ENCODE data around the gene AMPD2. TPM values are rescaled to one million over a fixed set of nuclear protein-coding genes. Genes with fewer than 3 reads are reported as not detected.

AMPD2 gene
- total RNA-seq, 1 donor from 2014 or later: 91.6 TPM

DNA sequence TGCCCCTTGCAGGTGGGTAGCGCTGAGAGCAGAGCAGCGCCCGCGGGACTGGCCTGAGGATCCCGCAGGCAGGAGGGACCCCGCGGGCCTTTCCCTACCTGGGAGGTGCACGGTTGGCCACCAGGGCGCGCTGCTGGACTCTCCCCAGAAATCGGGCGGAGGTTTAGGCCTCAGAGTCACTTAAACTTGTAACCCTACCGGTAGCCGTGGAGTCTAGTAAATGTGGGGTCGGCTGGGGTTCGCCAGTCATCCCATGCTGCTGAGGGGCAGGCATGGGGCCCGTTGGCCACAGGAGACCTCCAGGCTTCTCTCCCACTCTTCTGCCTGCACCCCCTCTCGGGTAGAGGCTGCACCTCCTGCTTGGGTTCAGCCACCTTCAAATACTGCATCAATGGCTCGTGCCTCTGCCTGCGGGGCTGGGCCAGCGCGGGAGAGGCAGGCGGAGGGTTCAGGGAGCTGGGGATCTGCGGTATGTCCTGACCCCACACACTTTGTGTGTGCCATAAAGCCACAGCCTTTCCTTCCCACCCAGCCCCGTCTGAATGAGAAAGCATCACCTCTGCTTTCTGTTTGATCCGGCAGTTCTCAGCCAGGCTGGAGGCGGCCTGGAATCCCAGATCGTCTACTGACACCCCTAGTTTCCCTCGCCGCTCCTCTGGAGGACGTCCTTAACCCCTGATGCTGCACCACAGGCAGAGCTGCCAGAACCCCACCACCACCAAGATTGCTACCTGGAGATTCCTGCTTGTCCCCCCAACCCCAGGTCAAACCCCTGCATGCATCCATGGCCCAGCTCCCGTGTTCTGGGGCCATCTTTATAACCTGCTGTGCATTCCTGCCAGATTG lies 24.0 kb downstream of the AMPD2 start:
- TF ChIP-seq, protein P1, sequence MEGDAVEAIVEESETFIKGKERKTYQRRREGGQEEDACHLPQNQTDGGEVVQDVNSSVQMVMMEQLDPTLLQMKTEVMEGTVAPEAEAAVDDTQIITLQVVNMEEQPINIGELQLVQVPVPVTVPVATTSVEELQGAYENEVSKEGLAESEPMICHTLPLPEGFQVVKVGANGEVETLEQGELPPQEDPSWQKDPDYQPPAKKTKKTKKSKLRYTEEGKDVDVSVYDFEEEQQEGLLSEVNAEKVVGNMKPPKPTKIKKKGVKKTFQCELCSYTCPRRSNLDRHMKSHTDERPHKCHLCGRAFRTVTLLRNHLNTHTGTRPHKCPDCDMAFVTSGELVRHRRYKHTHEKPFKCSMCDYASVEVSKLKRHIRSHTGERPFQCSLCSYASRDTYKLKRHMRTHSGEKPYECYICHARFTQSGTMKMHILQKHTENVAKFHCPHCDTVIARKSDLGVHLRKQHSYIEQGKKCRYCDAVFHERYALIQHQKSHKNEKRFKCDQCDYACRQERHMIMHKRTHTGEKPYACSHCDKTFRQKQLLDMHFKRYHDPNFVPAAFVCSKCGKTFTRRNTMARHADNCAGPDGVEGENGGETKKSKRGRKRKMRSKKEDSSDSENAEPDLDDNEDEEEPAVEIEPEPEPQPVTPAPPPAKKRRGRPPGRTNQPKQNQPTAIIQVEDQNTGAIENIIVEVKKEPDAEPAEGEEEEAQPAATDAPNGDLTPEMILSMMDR (IDR thresholded peaks at IDR 0.05; ENCODE audit: unreplicated experiment): peak; percentile 93
- Mint-ChIP-seq H3K27ac (no peak overlapping the region), H3K9me3 (ENCODE audit: low read depth) (peaks cover 11% of the 10 kb centered on the region), H3K36me3 (ENCODE audit: insufficient read depth) (peaks cover 4% of the 10 kb centered on the region), H3K4me1 (ENCODE audit: low read depth) (peaks cover 15% of the 10 kb centered on the region), H3K4me3 (ENCODE audit: low read depth) (no peak overlapping the region), H3K27me3 (peaks cover 17% of the 10 kb centered on the region)
- peak; percentile 88 for DNase-seq (ENCODE audit: low spot score, unreplicated experiment)

DNA sequence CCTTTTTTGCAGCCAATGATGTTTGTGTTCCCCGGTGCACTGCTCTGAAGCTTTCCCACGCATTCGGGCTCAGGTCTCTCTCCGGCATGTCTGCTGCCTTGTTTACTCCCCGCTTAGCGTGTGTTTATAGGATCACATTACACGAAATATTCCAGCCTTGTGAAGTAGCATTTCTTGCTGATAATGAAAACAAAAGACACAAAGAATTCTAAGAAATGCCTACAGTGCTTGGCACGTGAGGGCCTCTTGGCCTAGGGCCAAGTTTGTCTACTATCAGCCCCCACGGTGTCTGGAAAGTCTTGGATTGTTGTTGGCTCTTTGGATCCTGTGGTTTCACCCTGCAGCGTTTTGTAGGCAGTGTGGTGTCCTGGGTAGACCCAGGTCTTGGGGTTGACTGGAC lies 25.0 kb downstream of the AMPD2 start:
- H3K4me3 Mint-ChIP-seq (ENCODE audit: low read depth): no peak overlapping the region
- no peak for DNase-seq (ENCODE audit: low spot score, unreplicated experiment)
- peak overlapping the region; percentile 84 for H3K27ac Mint-ChIP-seq
- peaks cover 11% of the 10 kb centered on the region for H3K9me3 Mint-ChIP-seq (ENCODE audit: low read depth)
- H3K36me3 Mint-ChIP-seq (ENCODE audit: insufficient read depth): peaks cover 4% of the 10 kb centered on the region
- H3K27me3 Mint-ChIP-seq: peaks cover 17% of the 10 kb centered on the region
- TF ChIP-seq, protein P1 (IDR thresholded peaks at IDR 0.05; ENCODE audit: unreplicated experiment): no peak
- peaks cover 10% of the 10 kb centered on the region for H3K4me1 Mint-ChIP-seq (ENCODE audit: low read depth)

DNA sequence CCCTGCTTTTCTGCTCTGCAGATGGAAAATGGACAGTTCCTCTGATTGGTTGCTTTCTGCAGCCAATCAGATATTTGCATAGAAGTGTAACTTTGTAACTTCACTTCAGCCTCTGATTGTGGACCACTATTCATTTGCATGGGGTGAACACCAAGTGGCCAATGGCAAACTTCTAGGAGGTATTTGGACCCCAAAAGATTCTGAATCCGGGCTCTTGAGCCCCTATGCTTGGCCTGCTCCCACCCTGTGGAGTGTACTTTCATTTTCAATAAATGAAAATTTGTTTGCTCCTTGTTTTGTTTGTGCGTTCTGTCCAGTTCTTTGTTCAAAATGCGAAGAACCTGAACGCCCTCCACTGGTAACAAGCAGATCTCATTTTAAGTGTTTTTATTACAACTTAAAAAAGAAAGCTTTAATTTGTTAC lies 29.9 kb downstream of the AMPD2 start:
- peaks cover 15% of the 10 kb centered on the region for H3K4me1 Mint-ChIP-seq (ENCODE audit: low read depth)
- no peak overlapping the region for H3K4me3 Mint-ChIP-seq (ENCODE audit: low read depth)
- peaks cover 4% of the 10 kb centered on the region for H3K36me3 Mint-ChIP-seq (ENCODE audit: insufficient read depth)
- H3K27me3 Mint-ChIP-seq: peaks cover 29% of the 10 kb centered on the region
- TF ChIP-seq, protein P1 (IDR thresholded peaks at IDR 0.05; ENCODE audit: unreplicated experiment): no peak
- no peak overlapping the region for H3K27ac Mint-ChIP-seq
- no peak for DNase-seq (ENCODE audit: low spot score, unreplicated experiment)
- H3K9me3 Mint-ChIP-seq (ENCODE audit: low read depth): peaks cover 11% of the 10 kb centered on the region

DNA sequence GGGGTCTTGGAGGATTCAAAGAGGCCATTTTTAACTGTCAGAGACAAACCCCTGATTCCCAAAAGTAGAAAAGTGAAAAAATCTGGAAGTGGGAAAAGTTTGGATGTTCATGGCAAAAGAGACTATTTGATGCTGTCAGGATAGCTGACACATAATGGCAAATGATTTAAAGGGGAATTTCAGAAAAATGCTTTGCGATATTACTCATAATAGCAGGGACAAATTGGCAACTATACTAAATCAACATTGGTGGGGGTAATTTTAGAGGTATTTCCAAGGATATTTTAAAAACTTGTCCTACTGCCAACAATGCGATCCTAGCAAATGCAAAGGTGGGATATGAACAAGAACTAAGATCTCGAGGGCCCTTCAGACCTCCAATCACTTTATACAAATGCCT lies 31.0 kb downstream of the AMPD2 start:
- peaks cover 17% of the 10 kb centered on the region for H3K4me1 Mint-ChIP-seq (ENCODE audit: low read depth)
- no peak for DNase-seq (ENCODE audit: low spot score, unreplicated experiment)
- peaks cover 33% of the 10 kb centered on the region for H3K27me3 Mint-ChIP-seq
- TF ChIP-seq, protein P1 (IDR thresholded peaks at IDR 0.05; ENCODE audit: unreplicated experiment): no peak
- H3K27ac Mint-ChIP-seq: no peak overlapping the region
- no peak overlapping the region for H3K4me3 Mint-ChIP-seq (ENCODE audit: low read depth)
- peaks cover 4% of the 10 kb centered on the region for H3K36me3 Mint-ChIP-seq (ENCODE audit: insufficient read depth)
- peaks cover 11% of the 10 kb centered on the region for H3K9me3 Mint-ChIP-seq (ENCODE audit: low read depth)

DNA sequence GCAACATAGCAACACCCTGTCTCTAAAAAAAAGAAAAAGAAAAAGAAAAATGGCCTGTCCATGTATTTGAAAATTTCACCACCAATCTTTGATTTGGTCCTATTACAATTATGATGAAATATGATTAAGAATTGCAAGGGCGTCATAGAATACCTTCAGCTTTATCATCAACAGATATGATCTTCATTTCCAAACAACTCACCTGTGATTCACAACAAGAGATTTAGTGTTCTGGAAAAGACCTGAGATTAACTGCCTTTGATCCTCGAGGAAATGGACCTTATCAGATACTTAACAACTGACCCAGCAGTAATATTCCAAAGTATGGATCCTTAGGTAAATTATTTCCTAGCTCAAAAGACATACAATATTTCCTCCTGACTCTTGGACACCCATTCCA lies 32.8 kb downstream of the AMPD2 start:
- DNase-seq (ENCODE audit: low spot score, unreplicated experiment): no peak
- no peak overlapping the region for H3K4me3 Mint-ChIP-seq (ENCODE audit: low read depth)
- no peaks in the 10 kb centered on the region for H3K36me3 Mint-ChIP-seq (ENCODE audit: insufficient read depth)
- H3K27ac Mint-ChIP-seq: no peak overlapping the region
- peaks cover 33% of the 10 kb centered on the region for H3K27me3 Mint-ChIP-seq
- peaks cover 2% of the 10 kb centered on the region for H3K9me3 Mint-ChIP-seq (ENCODE audit: low read depth)
- H3K4me1 Mint-ChIP-seq (ENCODE audit: low read depth): peaks cover 20% of the 10 kb centered on the region
- TF ChIP-seq, protein P1 (IDR thresholded peaks at IDR 0.05; ENCODE audit: unreplicated experiment): no peak
